MM.1S (cell line): ENCODE data around the gene MEA1.
"Not testable (repeated sequence)": the region's sequence is repeated elsewhere in the genome, so short reads cannot be mapped to it uniquely, and the experiment has no call there.

Experiments
- DNase-seq: peaks from one replicate; pipeline ENCODE4 v3.0.0-alpha.2; 2015
- H2AFZ ChIP-seq: fragments of 300-600 bp; sonication (generic); 2 replicates; pipeline ENCODE4 v1.6.0; 2016; ENCODE audit warnings: antibody characterized with exemption, low read length
- H3F3A ChIP-seq: fragments of 300-600 bp; sonication (generic); 2 replicates; pipeline ENCODE4 v1.6.1; 2016; ENCODE audit warnings: mild to moderate bottlenecking, antibody characterized with exemption, low read length, moderate library complexity, mixed read lengths; ENCODE audit not compliant: insufficient read depth
- H3K27ac ChIP-seq: fragments of 300-600 bp; sonication (generic); 2 replicates; pipeline ENCODE4 v1.5.1; 2016; ENCODE audit warnings: mild to moderate bottlenecking, low read length
- H3K27me3 ChIP-seq: fragments of 300-600 bp; sonication (generic); replicated peaks from 2 replicates; pipeline ENCODE4 v1.6.0; 2016; ENCODE audit warnings: low read length; ENCODE audit not compliant: insufficient read depth
- H3K36me3 ChIP-seq: fragments of 300-600 bp; sonication (generic); replicated peaks from 2 replicates; pipeline ENCODE4 v1.6.1; 2016; ENCODE audit warnings: mild to moderate bottlenecking, low read length, mixed read lengths; ENCODE audit not compliant: insufficient read depth
- H3K4me1 ChIP-seq: fragments of 300-600 bp; sonication (generic); 2 replicates; pipeline ENCODE4 v1.6.1; 2016; ENCODE audit warnings: low read length, mixed read lengths
- H3K4me2 ChIP-seq: fragments of 300-600 bp; sonication (generic); 2 replicates; pipeline ENCODE4 v1.6.0; 2016; ENCODE audit warnings: low read depth, low read length
- H3K4me3 ChIP-seq: fragments of 300-600 bp; sonication (generic); 2 replicates; pipeline ENCODE4 v1.5.1; 2016; ENCODE audit warnings: low read length, mixed read lengths
- H3K79me2 ChIP-seq: fragments of 300-600 bp; sonication (generic); 2 replicates; pipeline ENCODE4 v1.6.1; 2016; ENCODE audit warnings: mixed run types, low read length, mixed read lengths
- H3K9ac ChIP-seq: fragments of 300-600 bp; sonication (generic); 2 replicates; pipeline ENCODE4 v1.6.1; 2016; ENCODE audit warnings: low read length, mixed read lengths
- H3K9me2 ChIP-seq: fragments of 300-600 bp; sonication (generic); replicated peaks from 2 replicates; pipeline ENCODE4 v1.6.1; 2016; ENCODE audit warnings: mild to moderate bottlenecking, low read length, mixed read lengths; ENCODE audit not compliant: insufficient read depth
- H3K9me3 ChIP-seq: fragments of 300-600 bp; sonication (generic); replicated peaks from 2 replicates; pipeline ENCODE4 v1.6.1; 2016; ENCODE audit warnings: mild to moderate bottlenecking, low read length, mixed read lengths; ENCODE audit not compliant: insufficient read depth
- H4K20me1 ChIP-seq: fragments of 300-600 bp; sonication (generic); 2 replicates; pipeline ENCODE4 v1.6.1; 2016; ENCODE audit warnings: mild to moderate bottlenecking, low read length, moderate library complexity, mixed read lengths; ENCODE audit not compliant: insufficient read depth
- EZH2 ChIP-seq: fragments of 300-600 bp; sonication (generic); optimal IDR thresholded peaks from 2 replicates; pipeline ENCODE3; 2017; ENCODE audit warnings: low read depth, mild to moderate bottlenecking, antibody characterized with exemption, low read length, mixed read lengths
- EZH2phosphoT487 ChIP-seq: fragments of 300-600 bp; sonication (generic); IDR thresholded peaks from 2 replicates; pipeline ENCODE4 v1.6.1; 2018; ENCODE audit warnings: antibody characterized with exemption, low read length
- TF ChIP-seq, protein P1 (sequence below): fragments of 300-600 bp; sonication (generic); IDR thresholded peaks from 2 replicates; pipeline ENCODE4 v1.5.1; 2016; ENCODE audit warnings: antibody characterized with exemption, low read length, mixed read lengths

MEA1 gene

GRCh38 chr6:43006251-43006650, 7.5 kb downstream of the MEA1 start:
- H3K79me2 ChIP-seq = no peaks in the 10 kb centered on the region
- no peaks in the 10 kb centered on the region for H3K27me3 ChIP-seq
- no peak for DNase-seq
- no peak overlapping the region for H3K27ac ChIP-seq
- no peak overlapping the region for H3K9ac ChIP-seq
- no peaks in the 10 kb centered on the region for H3K9me3 ChIP-seq
- no peak overlapping the region for H3K4me3 ChIP-seq
- H3F3A ChIP-seq = no peaks in the 10 kb centered on the region
- H4K20me1 ChIP-seq = no peaks in the 10 kb centered on the region
- no peaks in the 10 kb centered on the region for H3K9me2 ChIP-seq
- no peak overlapping the region for H2AFZ ChIP-seq
- TF ChIP-seq EZH2phosphoT487 (no peak), EZH2 (no peak)
- TF ChIP-seq, protein P1, sequence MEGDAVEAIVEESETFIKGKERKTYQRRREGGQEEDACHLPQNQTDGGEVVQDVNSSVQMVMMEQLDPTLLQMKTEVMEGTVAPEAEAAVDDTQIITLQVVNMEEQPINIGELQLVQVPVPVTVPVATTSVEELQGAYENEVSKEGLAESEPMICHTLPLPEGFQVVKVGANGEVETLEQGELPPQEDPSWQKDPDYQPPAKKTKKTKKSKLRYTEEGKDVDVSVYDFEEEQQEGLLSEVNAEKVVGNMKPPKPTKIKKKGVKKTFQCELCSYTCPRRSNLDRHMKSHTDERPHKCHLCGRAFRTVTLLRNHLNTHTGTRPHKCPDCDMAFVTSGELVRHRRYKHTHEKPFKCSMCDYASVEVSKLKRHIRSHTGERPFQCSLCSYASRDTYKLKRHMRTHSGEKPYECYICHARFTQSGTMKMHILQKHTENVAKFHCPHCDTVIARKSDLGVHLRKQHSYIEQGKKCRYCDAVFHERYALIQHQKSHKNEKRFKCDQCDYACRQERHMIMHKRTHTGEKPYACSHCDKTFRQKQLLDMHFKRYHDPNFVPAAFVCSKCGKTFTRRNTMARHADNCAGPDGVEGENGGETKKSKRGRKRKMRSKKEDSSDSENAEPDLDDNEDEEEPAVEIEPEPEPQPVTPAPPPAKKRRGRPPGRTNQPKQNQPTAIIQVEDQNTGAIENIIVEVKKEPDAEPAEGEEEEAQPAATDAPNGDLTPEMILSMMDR = no peak
- no peaks in the 10 kb centered on the region for H3K36me3 ChIP-seq
- H3K4me2 ChIP-seq = no peak overlapping the region
- no peaks in the 10 kb centered on the region for H3K4me1 ChIP-seq

DNA sequence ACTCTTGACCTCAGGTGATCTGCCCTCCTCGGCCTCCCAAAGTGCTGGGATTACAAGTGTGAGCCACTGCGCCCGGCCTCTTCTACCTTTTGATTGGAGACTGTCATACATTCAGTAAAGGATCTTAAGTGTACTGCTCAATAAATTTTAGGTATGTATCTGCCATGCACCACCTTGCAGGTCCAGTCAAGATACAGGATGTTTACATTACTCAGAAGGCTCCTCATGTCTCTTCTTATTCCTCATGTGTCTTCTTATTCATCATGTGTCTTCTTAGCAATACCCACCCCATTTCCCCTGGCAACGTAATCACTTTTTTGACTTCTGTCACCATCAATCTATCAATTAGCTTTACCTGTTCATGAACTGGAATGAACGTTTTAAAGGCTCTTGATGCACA, 7.9 kb downstream of the MEA1 start:
- no peak overlapping the region for H3K27ac ChIP-seq

DNA sequence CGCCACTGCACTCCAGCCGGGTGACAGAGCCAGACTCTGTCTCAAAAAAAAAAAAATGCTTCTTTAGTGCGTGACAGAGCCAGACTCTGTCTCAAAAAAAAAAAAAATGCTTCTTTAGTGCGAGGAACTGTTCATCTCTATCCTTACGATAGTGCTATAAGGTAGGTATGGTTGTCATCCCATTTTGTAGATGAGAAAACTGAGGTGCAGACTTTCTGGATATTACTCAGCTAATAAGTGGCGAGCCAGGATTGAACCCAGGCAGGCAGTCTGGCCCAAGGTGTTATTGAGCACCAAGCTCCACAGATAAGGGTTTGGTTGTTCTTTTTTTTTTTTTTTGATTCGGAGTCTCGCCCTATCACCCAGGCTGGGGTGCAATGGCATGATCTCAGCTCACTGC, 11.9 kb downstream of the MEA1 start:
- no peak overlapping the region for H3K27ac ChIP-seq
- H3K36me3 ChIP-seq = no peaks in the 10 kb centered on the region
- no peaks in the 10 kb centered on the region for H3K4me1 ChIP-seq
- no peak overlapping the region for H3K4me3 ChIP-seq
- no peak overlapping the region for H2AFZ ChIP-seq
- H3K9ac ChIP-seq = no peak overlapping the region
- H3K9me2 ChIP-seq = no peaks in the 10 kb centered on the region
- H3K9me3 ChIP-seq = no peaks in the 10 kb centered on the region
- H3K4me2 ChIP-seq = no peak overlapping the region
- H3F3A ChIP-seq = no peaks in the 10 kb centered on the region
- TF ChIP-seq, protein P1 = no peak
- no peak for TF ChIP-seq EZH2phosphoT487
- no peak for TF ChIP-seq EZH2
- no peaks in the 10 kb centered on the region for H3K79me2 ChIP-seq
- no peak for DNase-seq
- no peaks in the 10 kb centered on the region for H3K27me3 ChIP-seq
- no peaks in the 10 kb centered on the region for H4K20me1 ChIP-seq

More for the DNA sequence above, 7.9 kb downstream of the MEA1 start:
- Histone ChIP-seq H2AFZ (no peak overlapping the region), H4K20me1 (no peaks in the 10 kb centered on the region), H3F3A (no peaks in the 10 kb centered on the region), H3K79me2 (no peaks in the 10 kb centered on the region), H3K4me3 (no peak overlapping the region), H3K36me3 (no peaks in the 10 kb centered on the region), H3K4me2 (no peak overlapping the region), H3K27me3 (no peaks in the 10 kb centered on the region), H3K9me3 (no peaks in the 10 kb centered on the region), H3K9ac (no peak overlapping the region), H3K4me1 (no peaks in the 10 kb centered on the region), H3K9me2 (no peaks in the 10 kb centered on the region)
- no peak for DNase-seq
- no peak for TF ChIP-seq EZH2
- no peak for TF ChIP-seq EZH2phosphoT487
- TF ChIP-seq, protein P1 = no peak

- not testable (repeated sequence) for H3K9me2 ChIP-seq, H3K27ac ChIP-seq, H3K27me3 ChIP-seq, H3K4me3 ChIP-seq, H3K36me3 ChIP-seq, H3F3A ChIP-seq, H3K79me2 ChIP-seq, H3K4me2 ChIP-seq, H4K20me1 ChIP-seq, H2AFZ ChIP-seq, H3K9ac ChIP-seq, H3K9me3 ChIP-seq, DNase-seq, H3K4me1 ChIP-seq
Observed at GRCh38 chr6:42998205-42998604, 15.5 kb downstream of the MEA1 start.
